ENCODE data around the gene XPO6. TPM values are rescaled to one million over a fixed set of nuclear protein-coding genes. Genes with fewer than 3 reads are reported as not detected.

XPO6 gene
- total RNA-seq, 4 donors from 2014 or later = 72.9 to 251 (median 86.4) TPM

- no peak overlapping the region for H3K4me3 ChIP-seq
- intact Hi-C loops (cut with DNase I; ENCODE audit: low total_unique reads) = no loop called here
- no peak overlapping the region for H3K27ac ChIP-seq
- TF ChIP-seq POLR2A (IDR thresholded peaks at IDR 0.05) = no peak
- TF ChIP-seq CTCF (IDR thresholded peaks at IDR 0.05) = no peak
- H3K27me3 ChIP-seq = no peaks in the 10 kb centered on the region
- no peaks in the 10 kb centered on the region for H3K36me3 ChIP-seq
- peaks cover 5 to 9% of the 10 kb centered on the region in 2 donors for H3K4me1 ChIP-seq
- H3K9me3 ChIP-seq = no peaks in the 10 kb centered on the region
- DNase-seq = no peak
Observed at GRCh38 chr16:28126684-28127620, 84.8 kb downstream of the XPO6 start.

GRCh38 chr16:28125592-28125991 lies 86.2 kb downstream of the XPO6 start:
- intact Hi-C loops (cut with DNase I; ENCODE audit: low total_unique reads) = no loop called here
- no peaks in the 10 kb centered on the region for H3K27me3 ChIP-seq
- no peaks in the 10 kb centered on the region for H3K9me3 ChIP-seq
- no peaks in the 10 kb centered on the region for H3K4me1 ChIP-seq
- H3K36me3 ChIP-seq = no peaks in the 10 kb centered on the region
- no peak for DNase-seq
- no peak overlapping the region for H3K4me3 ChIP-seq
- TF ChIP-seq POLR2A (IDR thresholded peaks at IDR 0.05) = no peak
- TF ChIP-seq CTCF (IDR thresholded peaks at IDR 0.05) = no peak
- no peak overlapping the region for H3K27ac ChIP-seq

GRCh38 chr16:28121527-28121926 lies 90.2 kb downstream of the XPO6 start:
- intact Hi-C loops (cut with DNase I; ENCODE audit: low total_unique reads) = no loop called here
- no peak for DNase-seq
- H3K9me3 ChIP-seq = no peaks in the 10 kb centered on the region
- no peaks in the 10 kb centered on the region for H3K27me3 ChIP-seq
- no peaks in the 10 kb centered on the region for H3K4me1 ChIP-seq
- H3K27ac ChIP-seq = no peak overlapping the region
- no peaks in the 10 kb centered on the region for H3K36me3 ChIP-seq
- no peak for TF ChIP-seq POLR2A (IDR thresholded peaks at IDR 0.05)
- TF ChIP-seq CTCF (IDR thresholded peaks at IDR 0.05) = no peak
- H3K4me3 ChIP-seq = no peak overlapping the region

GRCh38 chr16:28120754-28121153 lies 91.0 kb downstream of the XPO6 start:
- Histone ChIP-seq H3K9me3 (no peaks in the 10 kb centered on the region), H3K27ac (no peak overlapping the region), H3K4me1 (no peaks in the 10 kb centered on the region), H3K27me3 (no peaks in the 10 kb centered on the region), H3K36me3 (no peaks in the 10 kb centered on the region), H3K4me3 (no peak overlapping the region)
- no peak for DNase-seq
- TF ChIP-seq POLR2A (IDR thresholded peaks at IDR 0.05) (no peak), CTCF (IDR thresholded peaks at IDR 0.05) (no peak)
- intact Hi-C loops (cut with DNase I; ENCODE audit: low total_unique reads) = no loop called here

- intact Hi-C loops (cut with DNase I; ENCODE audit: low total_unique reads) = no loop called here
- no peaks in the 10 kb centered on the region for H3K4me1 ChIP-seq
- no peaks in the 10 kb centered on the region for H3K36me3 ChIP-seq
- no peaks in the 10 kb centered on the region for H3K27me3 ChIP-seq
- no peaks in the 10 kb centered on the region for H3K9me3 ChIP-seq
- no peak for DNase-seq
- no peak overlapping the region for H3K27ac ChIP-seq
- TF ChIP-seq CTCF (IDR thresholded peaks at IDR 0.05) (no peak), POLR2A (IDR thresholded peaks at IDR 0.05) (no peak)
- H3K4me3 ChIP-seq = no peak overlapping the region
Observed at GRCh38 chr16:28118637-28119036, 93.1 kb downstream of the XPO6 start.
